Putamen (tissue), 1 donor: ENCODE results near the gene TSSK6.

Experiments
- DNase-seq: peaks from one replicate; pipeline ENCODE4 v3.0.0-alpha.2; 2016; ENCODE audit warnings: low spot score

TSSK6 gene

DNA sequence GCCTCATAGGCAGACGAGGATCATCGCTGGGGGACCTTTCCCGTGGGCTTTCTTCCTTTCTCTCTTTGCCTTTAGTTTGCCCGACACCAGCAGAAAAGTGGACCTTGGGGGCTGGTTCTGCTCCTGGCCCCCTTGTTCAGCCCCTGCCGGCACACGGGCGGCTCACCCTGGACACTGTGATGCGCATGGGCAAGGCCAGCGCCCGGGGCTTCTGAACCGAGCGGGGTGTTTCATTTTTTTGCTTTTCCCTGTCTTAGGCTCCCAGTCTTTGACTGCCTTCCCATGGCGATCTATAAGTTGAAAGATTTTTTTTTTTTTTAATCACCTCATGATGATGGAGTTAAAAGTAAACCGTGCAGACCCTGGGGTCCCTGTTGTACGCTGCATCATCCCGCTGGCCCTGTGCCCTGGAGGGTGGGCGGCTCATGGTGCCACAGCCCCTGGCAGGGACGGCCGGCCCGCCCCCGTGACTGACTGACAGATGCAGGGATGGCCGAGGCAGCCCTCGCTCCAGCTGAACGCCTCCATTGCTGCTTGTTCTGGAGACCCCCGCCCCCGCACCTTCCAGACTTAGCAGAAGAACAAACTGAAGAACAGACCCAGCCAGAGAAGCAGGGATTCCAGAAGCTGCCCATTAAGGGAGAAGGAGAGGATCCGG is 9.6 kb downstream of the TSSK6 start:
- no peak for DNase-seq

DNA sequence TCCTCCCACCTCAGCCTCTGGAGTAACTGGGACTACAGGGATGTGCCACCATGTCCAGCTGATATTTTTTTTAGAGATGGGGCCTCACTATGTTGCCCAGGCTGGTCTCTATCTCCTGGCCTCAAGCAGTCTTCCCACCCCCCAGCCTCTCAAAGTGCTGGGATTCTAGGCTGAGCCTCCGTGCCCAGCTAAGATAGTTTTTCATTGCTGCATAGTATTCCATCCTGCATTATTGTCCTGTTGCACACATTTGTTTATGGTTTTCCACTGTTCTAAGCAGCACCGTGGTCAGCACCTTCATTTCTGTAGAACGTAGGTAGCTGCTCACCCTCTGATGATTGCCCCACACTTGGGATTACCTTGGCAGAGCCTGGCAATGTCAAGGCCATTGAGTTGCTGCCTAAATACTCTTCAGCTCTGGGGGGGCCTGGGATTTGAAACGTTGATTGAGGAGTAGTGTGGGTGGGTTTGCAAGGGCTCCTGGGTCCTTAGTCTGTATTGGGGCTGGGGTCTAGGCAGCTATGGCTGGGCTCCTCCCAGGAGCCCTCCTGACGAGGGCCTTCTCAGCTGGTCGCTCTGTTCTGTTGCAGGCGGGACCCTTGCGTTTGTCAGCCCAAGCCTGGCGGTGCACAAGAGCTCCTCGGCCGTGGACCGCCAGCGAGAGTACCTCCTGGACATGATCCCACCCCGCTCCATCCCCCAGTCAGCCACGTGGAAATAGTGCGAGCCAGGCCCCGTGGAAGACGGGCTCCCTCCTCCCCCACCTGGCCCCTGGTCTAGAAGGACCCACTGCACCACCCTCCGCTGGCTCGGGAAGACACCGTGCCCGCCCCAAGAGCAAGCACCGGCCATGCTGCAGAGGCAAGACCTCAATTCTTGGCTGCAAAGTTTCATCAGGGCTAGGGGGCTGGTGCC is 10.3 kb downstream of the TSSK6 start:
- no peak for DNase-seq

DNA sequence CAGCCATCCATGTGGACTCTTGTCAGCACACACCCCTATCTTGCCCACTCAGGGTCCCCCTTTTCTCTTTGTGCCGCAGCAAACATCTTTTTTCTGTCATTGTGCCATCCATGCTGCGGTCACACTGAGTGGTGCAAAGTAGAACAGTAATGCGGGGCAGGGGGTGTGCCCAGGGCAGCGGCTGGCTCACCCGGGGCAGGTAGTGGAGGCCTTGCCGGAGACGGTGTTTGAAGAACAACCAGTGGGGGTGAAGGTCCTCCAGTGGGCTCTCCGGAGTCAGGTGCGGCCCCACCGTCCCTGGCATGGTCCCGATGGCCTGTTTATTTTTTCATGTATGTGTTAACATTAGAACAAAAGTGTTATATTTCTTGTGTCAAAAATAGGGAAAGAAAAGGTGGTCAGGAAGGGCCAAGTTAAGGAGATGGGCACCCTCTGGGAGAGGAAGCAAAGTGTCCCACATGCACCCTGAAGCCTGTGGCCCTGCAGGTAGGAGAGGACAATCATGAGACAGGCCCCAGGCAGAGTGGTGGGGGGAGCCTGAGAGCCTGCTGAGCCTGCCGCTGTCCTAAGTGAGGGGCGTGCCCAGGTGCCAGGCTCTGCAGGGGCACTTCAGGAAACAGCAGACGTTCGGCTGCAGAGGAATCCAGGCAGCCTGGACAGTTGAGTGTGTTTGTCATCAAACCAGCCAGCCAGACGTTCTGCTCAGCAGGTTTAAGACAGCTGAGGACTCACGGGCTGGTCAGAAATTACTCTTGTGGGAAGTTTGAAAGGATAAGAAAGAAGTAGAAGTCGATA is 12.3 kb downstream of the TSSK6 start:
- no peak for DNase-seq

DNA sequence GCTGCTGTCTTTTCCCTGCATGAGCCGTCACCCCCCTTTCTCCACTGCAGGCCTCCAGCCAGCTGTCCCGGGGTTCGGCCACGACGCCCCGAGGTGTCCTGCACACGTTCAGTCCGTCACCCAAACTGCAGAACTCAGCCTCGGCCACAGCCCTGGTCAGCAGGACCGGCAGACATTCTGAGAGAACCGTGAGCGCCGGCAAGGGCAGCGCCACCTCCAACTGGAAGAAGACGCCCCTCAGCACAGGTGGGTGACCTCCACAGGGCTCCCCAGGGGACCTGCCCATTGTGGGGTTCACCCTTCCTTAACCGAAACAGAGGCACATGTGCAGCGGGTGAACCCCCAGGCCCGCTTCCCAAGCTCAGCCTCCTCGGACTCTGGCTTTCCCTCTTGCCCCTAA is 13.1 kb downstream of the TSSK6 start:
- no peak for DNase-seq

DNA sequence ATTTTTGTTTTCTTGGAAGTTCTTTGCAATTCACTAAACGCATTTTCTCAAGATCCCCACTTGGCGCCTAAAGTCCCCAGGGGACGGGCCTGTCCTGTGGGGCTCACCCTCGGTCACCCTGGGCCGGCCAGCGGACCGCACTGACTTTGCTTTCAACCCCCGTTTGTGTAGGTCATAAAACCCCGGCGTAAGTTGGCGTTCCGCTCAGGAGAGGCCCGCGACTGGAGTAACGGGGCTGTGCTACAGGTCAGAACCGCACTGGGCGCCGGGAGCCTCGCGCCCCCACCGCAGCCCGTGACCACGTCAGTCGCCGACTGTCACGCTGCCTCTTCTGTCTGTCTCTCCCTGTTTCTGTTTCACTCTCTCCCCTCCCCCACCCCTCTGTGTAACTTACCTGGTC is 13.6 kb downstream of the TSSK6 start:
- no peak for DNase-seq

DNA sequence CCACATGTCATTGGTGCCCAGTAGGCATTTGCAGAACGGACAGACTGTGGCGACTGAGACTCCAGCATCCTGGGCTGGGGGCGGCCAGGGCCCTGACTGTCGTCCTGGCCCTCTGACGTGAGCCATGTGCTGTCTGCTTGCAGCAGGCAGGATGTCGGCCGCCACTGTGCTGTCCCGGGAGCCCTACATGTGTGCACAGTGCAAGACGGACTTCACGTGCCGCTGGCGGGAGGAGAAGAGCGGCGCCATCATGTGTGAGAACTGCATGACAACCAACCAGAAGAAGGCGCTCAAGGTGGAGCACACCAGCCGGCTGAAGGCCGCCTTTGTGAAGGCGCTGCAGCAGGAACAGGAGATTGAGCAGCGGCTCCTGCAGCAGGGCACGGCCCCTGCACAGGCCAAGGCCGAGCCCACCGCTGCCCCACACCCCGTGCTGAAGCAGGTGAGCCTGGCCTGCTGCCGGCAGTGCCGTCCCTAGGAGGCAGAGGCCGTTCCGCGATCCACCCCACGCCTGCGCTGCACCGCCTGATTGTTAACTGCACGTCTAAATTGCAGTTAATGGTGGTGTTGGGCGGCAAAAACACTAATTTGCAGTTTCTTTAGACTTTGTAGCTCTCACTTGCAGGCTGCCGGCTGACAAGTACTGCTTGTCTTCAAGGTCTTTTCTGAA is 14.2 kb downstream of the TSSK6 start:
- no peak for DNase-seq

DNA sequence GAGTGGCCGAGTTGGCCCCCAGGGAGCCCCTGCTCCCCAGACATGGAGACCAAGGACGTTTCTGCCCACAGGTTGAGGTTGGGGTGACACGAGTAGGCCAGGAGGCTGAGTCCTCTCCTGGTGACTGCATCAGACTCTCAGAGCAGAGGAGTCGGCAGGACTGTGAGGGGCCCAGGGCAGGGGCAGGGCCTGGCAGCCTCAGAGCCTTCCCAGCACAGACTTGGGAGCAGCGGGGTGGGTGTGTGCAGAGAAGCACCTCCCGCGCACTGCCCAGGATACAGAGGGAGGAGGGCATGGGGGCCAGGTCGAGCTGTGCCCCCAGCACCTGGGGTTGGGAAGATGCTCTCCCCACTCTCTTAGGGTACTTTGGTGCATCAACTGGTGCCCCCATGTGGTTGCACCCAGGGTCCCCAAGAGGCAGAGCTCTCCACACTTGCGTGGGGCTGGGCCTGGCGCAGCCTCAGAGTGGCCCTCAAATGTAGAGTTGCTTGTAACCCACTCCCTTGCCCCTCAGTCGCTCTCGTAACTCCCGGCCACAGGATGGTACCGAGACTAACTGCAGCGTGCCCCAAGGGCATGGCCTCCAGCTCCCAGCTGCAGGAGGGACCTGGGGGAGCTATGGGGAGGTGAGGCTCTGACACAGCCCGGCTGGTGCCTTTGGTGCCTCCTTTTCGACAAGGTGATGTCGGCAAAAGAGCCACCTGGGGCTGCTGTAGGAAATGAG is 15.9 kb downstream of the TSSK6 start:
- DNase-seq = no peak

DNA sequence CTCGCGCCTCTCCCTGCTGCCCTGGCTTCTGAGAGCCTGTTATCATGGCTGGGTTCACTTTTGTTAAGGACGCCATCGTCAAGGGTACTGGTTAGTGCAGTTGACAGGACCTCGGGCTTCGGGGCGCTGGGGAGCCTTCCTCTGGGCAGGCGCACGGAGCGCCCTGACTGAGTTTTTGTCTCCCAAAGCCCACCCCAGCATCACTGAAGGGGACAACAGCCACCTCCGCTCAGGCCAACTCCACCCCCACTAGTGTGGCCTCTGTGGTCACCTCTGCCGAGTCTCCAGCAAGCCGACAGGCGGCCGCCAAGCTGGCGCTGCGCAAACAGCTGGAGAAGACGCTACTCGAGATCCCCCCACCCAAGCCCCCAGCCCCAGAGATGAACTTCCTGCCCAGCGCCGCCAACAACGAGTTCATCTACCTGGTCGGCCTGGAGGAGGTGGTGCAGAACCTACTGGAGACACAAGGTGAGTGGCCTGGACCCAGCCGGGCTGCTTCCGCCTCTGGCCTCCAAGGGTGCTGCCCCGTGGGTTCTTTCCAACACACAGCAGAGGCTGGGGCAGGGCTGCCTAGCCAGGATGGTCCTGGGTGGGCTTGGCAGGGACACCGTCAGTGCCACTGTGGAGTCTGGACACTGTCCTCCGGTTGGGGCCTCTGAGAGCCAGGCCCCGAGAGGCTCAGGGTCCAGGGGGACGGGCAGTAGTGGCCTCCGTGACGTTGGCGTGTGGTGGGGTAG is 16.9 kb downstream of the TSSK6 start:
- DNase-seq = no peak

DNA sequence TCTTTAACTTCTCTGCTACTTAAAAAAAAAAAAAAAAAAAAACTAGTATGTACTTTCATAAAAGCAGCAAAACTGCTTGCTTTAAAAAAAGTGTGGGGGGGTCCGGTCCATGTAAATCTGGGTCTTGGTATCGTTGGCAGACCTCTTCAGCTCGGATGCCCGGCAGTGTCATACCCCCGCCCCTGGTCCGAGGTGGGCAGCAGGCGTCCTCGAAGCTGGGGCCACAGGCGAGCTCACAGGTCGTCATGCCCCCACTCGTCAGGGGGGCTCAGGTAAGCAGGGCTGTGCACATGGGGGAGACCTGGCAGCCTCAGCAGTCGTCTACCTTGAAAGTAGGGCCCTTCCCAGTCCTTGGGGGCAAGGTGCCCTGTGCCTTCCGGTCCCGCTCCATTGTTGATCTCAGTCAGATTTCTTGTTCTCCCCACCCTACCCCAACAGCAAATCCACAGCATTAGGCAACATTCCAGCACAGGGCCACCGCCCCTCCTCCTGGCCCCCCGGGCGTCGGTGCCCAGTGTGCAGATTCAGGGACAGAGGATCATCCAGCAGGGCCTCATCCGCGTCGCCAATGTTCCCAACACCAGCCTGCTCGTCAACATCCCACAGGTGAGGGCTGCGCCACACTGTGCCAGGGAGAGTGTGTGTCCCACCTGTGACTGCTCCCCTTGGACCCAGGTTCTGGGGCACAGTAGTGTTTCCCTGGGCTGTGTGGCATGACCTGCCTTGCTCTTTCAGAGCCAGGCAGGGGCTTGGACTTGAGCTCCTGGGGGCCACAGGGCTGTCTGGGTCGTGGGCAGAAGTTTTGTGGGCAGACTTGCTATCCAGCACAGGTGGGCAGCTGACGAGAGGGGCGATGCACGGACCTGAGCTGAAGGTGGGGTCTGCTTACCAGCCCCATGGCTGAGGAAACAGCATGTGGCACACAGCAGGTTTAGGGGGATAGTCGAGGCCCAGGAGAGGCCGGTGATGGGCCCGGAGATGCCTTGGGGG is 19.4 kb downstream of the TSSK6 start:
- no peak for DNase-seq

DNA sequence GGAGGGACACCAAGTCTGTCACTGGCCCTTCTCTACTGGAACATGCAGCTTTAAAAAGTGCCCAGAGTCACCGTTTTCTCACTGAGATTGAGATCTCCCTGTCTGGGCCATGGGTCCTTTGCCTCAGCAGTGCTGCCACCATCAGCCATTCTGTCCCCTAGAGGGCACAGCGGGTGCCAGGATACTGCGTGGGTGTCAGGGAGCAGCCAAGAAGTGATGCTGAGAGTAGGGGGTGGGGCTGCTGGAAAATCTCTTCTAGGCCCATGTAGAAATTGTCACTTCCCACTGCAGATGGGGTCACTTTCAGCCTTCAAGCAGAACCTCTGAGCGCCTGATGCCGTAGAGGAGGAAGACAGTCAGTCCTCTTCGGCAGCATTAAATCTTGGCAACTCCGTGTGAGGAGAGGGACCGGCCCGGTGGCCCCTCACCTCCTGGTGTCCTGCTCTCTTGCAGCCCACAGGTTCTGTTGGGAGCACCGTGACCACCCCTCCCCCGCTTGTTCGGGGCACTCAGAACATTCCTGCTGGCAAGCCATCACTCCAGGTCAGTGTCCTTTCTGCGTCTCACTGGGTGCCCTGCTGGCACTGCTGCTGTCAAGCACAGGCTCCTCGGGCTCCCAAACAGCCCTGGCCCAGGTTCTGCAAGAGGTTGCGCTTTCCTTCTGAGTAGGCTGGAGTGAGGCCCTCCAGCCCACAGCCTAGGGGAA is 21.4 kb downstream of the TSSK6 start:
- no peak for DNase-seq

DNA sequence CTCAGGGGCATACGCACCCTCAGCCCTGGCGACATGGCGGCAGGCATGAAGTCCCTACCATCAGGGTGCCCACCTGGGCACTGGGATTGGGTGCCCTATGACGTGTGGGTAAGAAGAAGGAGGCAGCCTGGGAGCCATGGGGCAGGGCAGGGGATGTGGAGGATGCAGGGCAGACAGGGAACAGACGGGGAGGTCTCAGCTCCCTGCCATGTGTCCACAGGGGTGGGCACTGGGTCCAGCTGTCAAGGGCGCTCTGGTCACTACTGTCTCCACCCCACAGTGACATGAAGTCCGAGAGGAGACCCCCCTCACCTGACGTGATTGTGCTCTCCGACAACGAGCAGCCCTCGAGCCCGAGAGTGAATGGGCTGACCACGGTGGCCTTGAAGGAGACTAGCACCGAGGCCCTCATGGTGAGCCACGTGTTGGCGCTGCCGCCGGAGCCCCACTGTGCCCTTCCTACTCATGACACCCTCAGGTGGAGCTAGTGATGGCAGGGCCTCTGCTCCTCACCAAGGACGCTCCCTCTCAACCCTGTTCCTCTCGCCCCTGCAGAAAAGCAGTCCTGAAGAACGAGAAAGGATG is 23.2 kb downstream of the TSSK6 start:
- no peak for DNase-seq

DNA sequence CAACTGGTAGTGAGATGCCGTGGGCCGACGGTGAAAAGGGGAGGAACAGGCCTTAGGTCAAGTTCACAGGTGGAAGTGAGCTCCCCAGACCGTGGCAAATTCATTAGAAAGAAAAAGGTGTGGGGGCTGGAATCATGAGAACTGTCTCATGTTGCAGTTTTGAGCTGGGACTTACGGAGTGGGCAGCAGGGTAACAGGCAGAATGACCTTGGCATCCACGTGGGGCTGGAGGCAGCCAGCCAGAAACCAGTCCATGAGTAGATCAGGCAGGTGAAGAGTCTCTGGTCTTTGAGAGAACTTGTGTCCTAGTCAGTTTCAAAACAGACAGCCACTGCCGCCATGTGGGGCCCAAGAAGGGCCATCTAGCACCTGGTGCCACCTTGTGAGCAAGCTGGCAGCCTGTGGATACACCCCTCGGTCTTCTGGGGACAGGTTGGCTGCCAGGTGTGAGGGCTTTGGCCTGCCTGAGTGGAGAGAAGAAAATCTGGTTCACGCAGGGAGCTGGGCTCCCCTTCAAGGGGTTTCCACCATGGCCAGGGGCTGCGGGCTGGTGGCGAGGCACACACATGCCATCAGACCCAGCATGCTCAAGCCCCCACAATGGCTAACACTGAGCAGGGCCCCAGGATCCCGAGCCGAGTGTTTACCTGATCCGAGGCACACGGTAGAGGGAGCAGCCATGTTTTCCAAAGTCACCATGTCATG is 23.9 kb downstream of the TSSK6 start:
- DNase-seq = no peak

DNA sequence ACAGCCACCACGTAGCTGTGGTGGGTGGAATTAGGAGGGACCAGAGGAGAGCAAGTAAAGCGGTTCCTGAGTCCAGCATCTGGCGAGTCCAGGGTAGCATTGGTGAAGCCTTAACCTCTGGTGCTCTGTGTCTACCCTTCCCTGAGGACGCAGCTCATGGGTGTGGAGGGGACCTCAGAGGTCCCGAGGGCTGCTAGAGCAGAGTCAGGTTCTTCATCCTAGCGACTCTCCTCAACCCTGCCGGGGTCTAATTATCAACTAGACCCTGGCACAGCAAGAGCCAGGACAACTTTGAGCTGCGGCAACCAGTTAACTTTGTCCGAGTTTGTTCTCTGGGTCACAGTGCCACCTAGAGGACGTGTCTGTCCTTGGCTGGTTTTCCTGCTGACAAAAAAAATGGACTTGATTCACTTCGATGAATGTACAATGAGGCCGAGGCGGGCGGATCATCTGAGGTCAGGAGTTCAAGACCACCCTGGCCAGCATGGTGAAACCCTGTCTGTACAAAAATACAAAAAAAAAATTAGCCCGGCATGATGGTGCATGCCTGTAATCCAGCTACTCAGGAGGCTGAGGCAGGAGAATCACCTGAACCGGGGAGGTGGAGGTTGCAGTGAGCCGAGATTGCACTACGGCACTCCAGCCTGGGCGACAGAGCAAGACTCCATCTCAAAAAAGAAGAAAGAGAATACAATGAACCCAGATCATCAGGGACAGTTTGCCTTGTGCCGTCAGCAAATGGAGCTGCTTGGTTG is 25.0 kb downstream of the TSSK6 start:
- peak; percentile 84 for DNase-seq

DNA sequence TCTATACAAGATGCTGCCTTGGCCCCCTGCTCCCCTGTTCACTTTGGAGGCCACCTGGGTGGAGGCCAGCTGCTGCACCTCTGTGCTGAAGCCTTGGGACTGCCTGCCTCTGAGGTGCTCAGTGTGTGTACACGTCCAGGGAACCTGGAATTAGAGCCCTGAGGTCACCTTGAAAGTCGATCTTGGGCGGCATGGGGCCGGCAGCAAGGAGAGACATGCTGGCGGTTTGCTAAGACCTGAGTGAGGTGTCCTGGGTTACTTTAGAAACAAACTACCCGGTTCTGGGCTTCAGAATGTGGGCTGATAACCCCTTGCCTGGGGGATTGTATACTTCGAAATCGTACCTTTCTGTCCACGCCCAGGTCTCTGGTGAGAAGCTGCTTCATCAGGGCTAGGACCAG is 25.5 kb downstream of the TSSK6 start:
- DNase-seq = no peak

DNA sequence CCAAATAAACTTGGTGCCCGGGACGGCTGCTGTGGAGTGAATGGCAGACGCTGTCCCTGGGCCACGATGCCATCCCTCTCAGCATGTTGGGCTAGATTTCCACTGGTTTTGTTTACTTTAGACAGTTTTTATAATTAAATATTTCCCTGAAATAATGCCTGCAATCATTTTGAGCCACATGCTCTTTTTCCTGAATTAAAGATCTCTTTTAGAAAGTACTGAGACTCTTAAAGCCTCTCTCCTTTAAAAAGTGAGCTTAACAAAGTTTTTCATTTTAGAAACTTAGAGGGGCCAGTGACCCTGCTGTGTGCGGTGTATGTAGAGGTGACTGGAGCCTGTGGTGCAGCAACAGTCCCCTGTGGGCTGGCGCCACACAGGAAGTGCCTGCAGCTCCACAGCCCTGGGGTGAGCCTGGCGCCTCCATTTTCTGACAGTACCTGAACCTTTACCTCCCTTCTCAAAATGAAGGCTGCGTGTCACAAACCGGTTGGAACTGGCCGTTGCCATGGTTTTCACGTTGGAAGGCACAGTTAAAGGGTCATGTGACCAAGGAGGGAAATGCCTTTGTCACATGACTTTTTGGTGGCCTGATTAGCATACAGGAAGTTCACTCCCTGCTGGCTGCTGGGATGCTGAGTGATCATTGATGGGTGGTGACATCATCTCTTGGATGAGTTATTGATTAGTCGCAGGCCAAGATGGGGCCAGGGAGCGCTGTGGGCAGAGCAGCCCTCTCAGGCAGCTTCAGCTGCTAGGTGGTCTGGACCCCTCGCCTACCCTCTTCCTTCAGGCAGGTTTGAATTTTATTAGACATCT is 26.3 kb downstream of the TSSK6 start:
- DNase-seq = peak; percentile 83
